Osteoblast (primary cell): ENCODE results near the gene BIRC6. TPM values are rescaled to one million over a fixed set of nuclear protein-coding genes. Genes with fewer than 3 reads are reported as not detected.

Source experiments
- DNase-seq: peaks from one replicate; pipeline ENCODE4 v3.0.0; 2011; ENCODE audit warnings: low spot score, mixed read lengths; ENCODE audit not compliant: insufficient read length; ENCODE audit errors: missing footprints
- H2AFZ ChIP-seq: 2 replicates; pipeline ENCODE4 v1.6.0; 2011; ENCODE audit warnings: mild to moderate bottlenecking, low read length
- H3K27ac ChIP-seq: 2 replicates; pipeline ENCODE4 v1.5.1; 2011; ENCODE audit warnings: mild to moderate bottlenecking, low read depth, low read length, moderate library complexity
- H3K27me3 ChIP-seq: 2 replicates; pipeline ENCODE4 v1.6.0; 2012; ENCODE audit warnings: mild to moderate bottlenecking, control low read depth, inconsistent platforms, low read length, moderate library complexity; ENCODE audit not compliant: insufficient read depth
- H3K36me3 ChIP-seq: 2 replicates; pipeline ENCODE4 v1.5.1; 2011; ENCODE audit warnings: mild to moderate bottlenecking, low read length, control low read depth, moderate library complexity; ENCODE audit not compliant: insufficient read depth
- H3K4me1 ChIP-seq: 2 replicates; pipeline ENCODE4 v1.5.1; 2011; ENCODE audit warnings: mild to moderate bottlenecking, low read length, control low read depth, moderate library complexity; ENCODE audit not compliant: insufficient read depth
- H3K4me2 ChIP-seq: 2 replicates; pipeline ENCODE4 v1.6.0; 2011; ENCODE audit warnings: mild to moderate bottlenecking, low read length; ENCODE audit not compliant: insufficient read depth
- H3K4me3 ChIP-seq: fragments of 200-600 bp; sonication (generic); 3 replicates; pipeline ENCODE4 v1.5.1; 2012; ENCODE audit warnings: mild to moderate bottlenecking, low read length, inconsistent platforms; ENCODE audit not compliant: insufficient read depth
- H3K79me2 ChIP-seq: 2 replicates; pipeline ENCODE4 v1.6.0; 2012; ENCODE audit warnings: mild to moderate bottlenecking, low read length, control low read depth, inconsistent platforms; ENCODE audit not compliant: insufficient read depth
- H3K9me3 ChIP-seq: 2 replicates; pipeline ENCODE4 v1.5.1; 2011; ENCODE audit warnings: low read depth, low read length, control low read depth
- H4K20me1 ChIP-seq: 2 replicates; pipeline ENCODE4 v1.6.0; 2012; ENCODE audit warnings: mild to moderate bottlenecking, low read length, control low read depth; ENCODE audit not compliant: insufficient read depth
- CTCF ChIP-seq: IDR thresholded peaks from 2 replicates; pipeline ENCODE4 v1.5.1; 2011; ENCODE audit warnings: mild to moderate bottlenecking, low read depth, low read length, moderate library complexity; ENCODE audit errors: extremely low read depth
- total RNA-seq: library from RNA; depleted of rRNA; stranded (reverse); fragments of >200 nt; gene quantifications from 2 replicates; pipeline ENCODE4 v1.2.3, GENCODE V29; 2012

Gene BIRC6
- total RNA-seq, 1 donor: 144 TPM

- peaks cover 29% of the 10 kb centered on the region for H3K79me2 ChIP-seq
- no peak overlapping the region for H3K4me3 ChIP-seq
- no peak for DNase-seq
- no peaks in the 10 kb centered on the region for H3K9me3 ChIP-seq
- no peaks in the 10 kb centered on the region for H3K27me3 ChIP-seq
- TF ChIP-seq CTCF: no peak
- H3K27ac ChIP-seq: no peak overlapping the region
- no peak overlapping the region for H3K4me2 ChIP-seq
- no peaks in the 10 kb centered on the region for H4K20me1 ChIP-seq
- H3K4me1 ChIP-seq: no peaks in the 10 kb centered on the region
- peaks cover 21% of the 10 kb centered on the region for H3K36me3 ChIP-seq
- no peak overlapping the region for H2AFZ ChIP-seq
Observed at GRCh38 chr2:32450851-32451250, 94.0 kb downstream of the BIRC6 start.

- peaks cover 33% of the 10 kb centered on the region for H3K79me2 ChIP-seq
- H4K20me1 ChIP-seq: no peaks in the 10 kb centered on the region
- no peak for DNase-seq
- H2AFZ ChIP-seq: no peak overlapping the region
- no peaks in the 10 kb centered on the region for H3K9me3 ChIP-seq
- H3K27ac ChIP-seq: no peak overlapping the region
- H3K27me3 ChIP-seq: no peaks in the 10 kb centered on the region
- H3K4me2 ChIP-seq: no peak overlapping the region
- no peak overlapping the region for H3K4me3 ChIP-seq
- peaks cover 21% of the 10 kb centered on the region for H3K36me3 ChIP-seq
- H3K4me1 ChIP-seq: no peaks in the 10 kb centered on the region
- no peak for TF ChIP-seq CTCF
Observed at GRCh38 chr2:32452338-32453064, 95.7 kb downstream of the BIRC6 start.

- peaks cover 37% of the 10 kb centered on the region for H3K79me2 ChIP-seq
- no peak for DNase-seq
- no peaks in the 10 kb centered on the region for H3K4me1 ChIP-seq
- H3K9me3 ChIP-seq: no peaks in the 10 kb centered on the region
- H4K20me1 ChIP-seq: no peaks in the 10 kb centered on the region
- peak overlapping the region; percentile 15 for H3K27ac ChIP-seq
- no peak for TF ChIP-seq CTCF
- H2AFZ ChIP-seq: no peak overlapping the region
- H3K4me2 ChIP-seq: no peak overlapping the region
- peaks cover 21% of the 10 kb centered on the region for H3K36me3 ChIP-seq
- no peak overlapping the region for H3K4me3 ChIP-seq
- H3K27me3 ChIP-seq: no peaks in the 10 kb centered on the region
Observed at GRCh38 chr2:32453242-32454062, 96.6 kb downstream of the BIRC6 start.

GRCh38 chr2:32455816-32456215 is 99.0 kb downstream of the BIRC6 start:
- Histone ChIP-seq H3K4me2 (no peak overlapping the region), H3K4me3 (no peak overlapping the region), H3K9me3 (no peaks in the 10 kb centered on the region), H3K27ac (no peak overlapping the region), H3K79me2 (peaks cover 46% of the 10 kb centered on the region), H4K20me1 (no peaks in the 10 kb centered on the region), H3K4me1 (no peaks in the 10 kb centered on the region), H3K36me3 (peaks cover 13% of the 10 kb centered on the region), H3K27me3 (no peaks in the 10 kb centered on the region), H2AFZ (no peak overlapping the region)
- TF ChIP-seq CTCF: no peak
- DNase-seq: no peak
